Activated gamma-delta T cell treated with Interleukin-2 at 50 U/mL for 16 hours (primary cell): ENCODE data around the gene DLGAP4.
"Not testable (repeated sequence)": the region's sequence is repeated elsewhere in the genome, so short reads cannot be mapped to it uniquely, and the experiment has no call there.

ENCODE experiments used
- DNase-seq: peaks from one replicate; pipeline ENCODE4 v3.0.0-alpha.2; 2020

The DLGAP4 gene

GRCh38 chr20:36519012-36519719 lies 213.0 kb downstream of the DLGAP4 start:
- DNase-seq: no peak

- DNase-seq: no peak
Observed at GRCh38 chr20:36519944-36520343, 213.8 kb downstream of the DLGAP4 start.

- DNase-seq: no peak
Observed at GRCh38 chr20:36521526-36521925, 215.4 kb downstream of the DLGAP4 start.

GRCh38 chr20:36522412-36522811 lies 216.3 kb downstream of the DLGAP4 start:
- not testable (repeated sequence) for DNase-seq

- DNase-seq: no peak
Observed at GRCh38 chr20:36523341-36523740, 217.2 kb downstream of the DLGAP4 start.

- DNase-seq: no peak
Observed at GRCh38 chr20:36525620-36526365, 219.7 kb downstream of the DLGAP4 start.

GRCh38 chr20:36526521-36527011 lies 220.4 kb downstream of the DLGAP4 start:
- no peak for DNase-seq

GRCh38 chr20:36527331-36528125 lies 221.4 kb downstream of the DLGAP4 start:
- no peak for DNase-seq

GRCh38 chr20:36528176-36528874 lies 222.2 kb downstream of the DLGAP4 start:
- no peak for DNase-seq

- no peak for DNase-seq
Observed at GRCh38 chr20:36528875-36529417, 222.8 kb downstream of the DLGAP4 start.

- no peak for DNase-seq
Observed at GRCh38 chr20:36532388-36532787, 226.2 kb downstream of the DLGAP4 start.

- no peak for DNase-seq
Observed at GRCh38 chr20:36532822-36533221, 226.7 kb downstream of the DLGAP4 start.

- no peak for DNase-seq
Observed at GRCh38 chr20:36538026-36538722, 232.0 kb downstream of the DLGAP4 start.

- DNase-seq: no peak
Observed at GRCh38 chr20:36540551-36541211, 234.5 kb downstream of the DLGAP4 start.

GRCh38 chr20:36541227-36541767 lies 235.2 kb downstream of the DLGAP4 start, which contains the start of gene MYL9:
Gene MYL9, plus strand, starts transcription at chr20:36541519. Its CDS starts 3,366 bp downstream, at chr20:36544885.
- DNase-seq: no peak

- DNase-seq: no peak
Observed at GRCh38 chr20:36541768-36542488, 235.8 kb downstream of the DLGAP4 start.

GRCh38 chr20:36542516-36543183 lies 236.5 kb downstream of the DLGAP4 start:
- DNase-seq: no peak

GRCh38 chr20:36543184-36544133 lies 237.3 kb downstream of the DLGAP4 start:
- DNase-seq: no peak
